Loucy (cell line): ENCODE results near the gene KIAA1328.
"Not testable (repeated sequence)": the region's sequence is repeated elsewhere in the genome, so short reads cannot be mapped to it uniquely, and the experiment has no call there.

Experiments
- EZH2phosphoT487 ChIP-seq: fragments of 200-600 bp; IDR thresholded peaks from 2 replicates; pipeline ENCODE4 v1.6.1; 2018; ENCODE audit warnings: antibody characterized with exemption, mild to moderate bottlenecking, moderate library complexity, borderline replicate concordance
- TF ChIP-seq, protein P1 (sequence below): fragments of 200-600 bp; sonication (generic); conservative IDR thresholded peaks from 2 replicates; pipeline ENCODE4 v1.5.1; 2014; ENCODE audit warnings: mild to moderate bottlenecking, antibody characterized with exemption, low read length

DNA sequence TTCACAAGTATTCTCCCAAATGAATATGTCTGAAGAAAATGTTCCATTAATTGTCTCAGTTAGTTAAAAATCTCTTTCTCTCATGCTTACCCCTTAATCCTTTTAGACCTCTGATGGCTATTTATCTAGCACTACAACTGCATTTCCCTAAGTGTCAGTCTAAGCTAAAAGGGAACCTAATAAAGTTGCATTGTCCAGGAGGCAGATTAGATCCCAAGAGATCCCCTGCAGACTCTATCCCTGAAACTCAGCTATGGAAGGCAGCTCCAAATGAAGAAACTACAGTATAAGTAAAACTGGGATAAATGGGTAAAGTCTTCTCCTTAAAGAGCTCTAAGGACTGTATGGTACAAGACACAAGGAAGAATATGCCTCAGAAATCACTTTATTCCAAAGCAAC, 12.8 kb upstream of the KIAA1328 start:
- TF ChIP-seq, protein P1, sequence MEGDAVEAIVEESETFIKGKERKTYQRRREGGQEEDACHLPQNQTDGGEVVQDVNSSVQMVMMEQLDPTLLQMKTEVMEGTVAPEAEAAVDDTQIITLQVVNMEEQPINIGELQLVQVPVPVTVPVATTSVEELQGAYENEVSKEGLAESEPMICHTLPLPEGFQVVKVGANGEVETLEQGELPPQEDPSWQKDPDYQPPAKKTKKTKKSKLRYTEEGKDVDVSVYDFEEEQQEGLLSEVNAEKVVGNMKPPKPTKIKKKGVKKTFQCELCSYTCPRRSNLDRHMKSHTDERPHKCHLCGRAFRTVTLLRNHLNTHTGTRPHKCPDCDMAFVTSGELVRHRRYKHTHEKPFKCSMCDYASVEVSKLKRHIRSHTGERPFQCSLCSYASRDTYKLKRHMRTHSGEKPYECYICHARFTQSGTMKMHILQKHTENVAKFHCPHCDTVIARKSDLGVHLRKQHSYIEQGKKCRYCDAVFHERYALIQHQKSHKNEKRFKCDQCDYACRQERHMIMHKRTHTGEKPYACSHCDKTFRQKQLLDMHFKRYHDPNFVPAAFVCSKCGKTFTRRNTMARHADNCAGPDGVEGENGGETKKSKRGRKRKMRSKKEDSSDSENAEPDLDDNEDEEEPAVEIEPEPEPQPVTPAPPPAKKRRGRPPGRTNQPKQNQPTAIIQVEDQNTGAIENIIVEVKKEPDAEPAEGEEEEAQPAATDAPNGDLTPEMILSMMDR: not testable (repeated sequence)
- not testable (repeated sequence) for TF ChIP-seq EZH2phosphoT487
